T-cell (primary cell): ENCODE data around the gene RPTOR. TPM values are rescaled to one million over a fixed set of nuclear protein-coding genes. Genes with fewer than 3 reads are reported as not detected.

Source experiments
- ATAC-seq, 4 experiments: fragments of 200-7000 bp in 3 of 4; fragments of 150-1000 bp in 1 of 4; cut with Tn5 transposase; replicated peaks in 1 of 4; 1 replicate in 3 of 4; 2 replicates in 1 of 4; pipeline ENCODE4 v1.10.0; 2021; ENCODE audit warnings: moderate library complexity in 3 of 4, mild to moderate bottlenecking in 2 of 4, moderate number of reproducible peaks in 1 of 4
- CTCF ChIA-PET, 2 donors: fragments of 300-600 bp; sonication (Branson Sonifier 250); formaldehyde crosslinking; loops; one replicate each; lab custom pipeline; 2022; ENCODE audit warnings: antibody characterized with exemption in 2 of 2; lab: Charles Lee
- POLR2A ChIA-PET, 2 donors: fragments of 300-600 bp; sonication (Branson Sonifier 250); formaldehyde crosslinking; loops; one replicate each; lab custom pipeline; 2022; ENCODE audit warnings: antibody characterized with exemption in 2 of 2; lab: Charles Lee
- DNase-seq, 35 experiments: peaks; one replicate each; pipeline versions ENCODE4 v3.0.0 to v3.0.0-alpha.2; 2013 to 2023
- H3K27ac ChIP-seq: one replicate; pipeline ENCODE4 v1.5.1; 2013; ENCODE audit warnings: low read length
- H3K27me3 ChIP-seq, 2 experiments: replicated peaks in 1 of 2; 1 replicate in 1 of 2; 2 replicates in 1 of 2; pipeline versions ENCODE4 v1.6.1 to v1.7.0; 2013; ENCODE audit warnings: low read length in 1 of 2, mixed read lengths in 1 of 2; ENCODE audit not compliant: control insufficient read depth in 2 of 2, insufficient read depth in 2 of 2; ENCODE audit errors: extremely low read depth in 1 of 2
- H3K36me3 ChIP-seq, 2 donors: 1 replicate in 1 of 2; 2 replicates in 1 of 2; pipeline versions ENCODE4 v1.6.1 to v1.7.0; 2013; ENCODE audit warnings: low read length in 1 of 2; ENCODE audit not compliant: control insufficient read depth in 2 of 2, insufficient read depth in 1 of 2; ENCODE audit errors: extremely low read depth in 1 of 2
- H3K4me1 ChIP-seq, 2 experiments: 1 replicate in 1 of 2; 2 replicates in 1 of 2; pipeline versions ENCODE4 v1.6.1 to v1.7.0; 2013; ENCODE audit warnings: low read length in 2 of 2, mixed read lengths in 1 of 2; ENCODE audit not compliant: insufficient read depth in 2 of 2, control insufficient read depth in 1 of 2; ENCODE audit errors: extremely low read depth in 1 of 2
- H3K4me3 ChIP-seq, 2 donors: 1 replicate in 1 of 2; 2 replicates in 1 of 2; pipeline versions ENCODE4 v1.5.1 to v1.7.0; 2013; ENCODE audit warnings: mild to moderate bottlenecking in 2 of 2, low read length in 1 of 2, moderate library complexity in 1 of 2; ENCODE audit not compliant: control insufficient read depth in 1 of 2; ENCODE audit errors: extremely low read depth in 1 of 2
- H3K9me3 ChIP-seq: 2 replicates; pipeline ENCODE4 v1.7.0; 2013
- H3K27ac Mint-ChIP-seq, 2 donors: one replicate each; pipeline ENCODE4 v1.8.0; 2020 to 2021; ENCODE audit warnings: mild to moderate bottlenecking in 2 of 2, mixed read lengths in 2 of 2
- H3K27me3 Mint-ChIP-seq, 2 donors: one replicate each; pipeline ENCODE4 v1.8.0; 2021 to 2022; ENCODE audit warnings: mixed read lengths in 2 of 2
- H3K36me3 Mint-ChIP-seq: one replicate; pipeline ENCODE4 v1.8.0; 2021; ENCODE audit warnings: mixed read lengths
- H3K4me1 Mint-ChIP-seq, 3 donors: one replicate each; pipeline ENCODE4 v1.8.0; 2020 to 2022; ENCODE audit warnings: mixed read lengths in 3 of 3, mild to moderate bottlenecking in 1 of 3
- H3K4me3 Mint-ChIP-seq, 3 donors: one replicate each; pipeline ENCODE4 v1.8.0; 2020 to 2022; ENCODE audit warnings: mild to moderate bottlenecking in 3 of 3, mixed read lengths in 3 of 3, moderate library complexity in 3 of 3
- H3K9me3 Mint-ChIP-seq, 3 donors: one replicate each; pipeline ENCODE4 v1.8.0; 2020 to 2022; ENCODE audit warnings: mixed read lengths in 3 of 3
- WGBS: methylation state at CpG from one replicate; pipeline ENCODE4 v1.1.5; 2013; ENCODE audit warnings: missing lambda C conversion rate; ENCODE audit not compliant: insufficient coverage; 5-methylcytosine and 5-hydroxymethylcytosine counted together
- total RNA-seq, 35 experiments: library from RNA in 6 of 35; stranded (reverse) in 6 of 35; fragments of 120-200 nt in 1 of 35; gene quantifications; one replicate each; pipeline versions ENCODE4 v1.2.1 to v1.2.4 and lab custom pipeline; 2013 to 2026

RPTOR gene
- total RNA-seq, 5 donors from 2014 or later (not counting 1 experiment from before 2014, with no cell fraction given) = 59.4 to 76.8 (median 71.4) TPM

DNA sequence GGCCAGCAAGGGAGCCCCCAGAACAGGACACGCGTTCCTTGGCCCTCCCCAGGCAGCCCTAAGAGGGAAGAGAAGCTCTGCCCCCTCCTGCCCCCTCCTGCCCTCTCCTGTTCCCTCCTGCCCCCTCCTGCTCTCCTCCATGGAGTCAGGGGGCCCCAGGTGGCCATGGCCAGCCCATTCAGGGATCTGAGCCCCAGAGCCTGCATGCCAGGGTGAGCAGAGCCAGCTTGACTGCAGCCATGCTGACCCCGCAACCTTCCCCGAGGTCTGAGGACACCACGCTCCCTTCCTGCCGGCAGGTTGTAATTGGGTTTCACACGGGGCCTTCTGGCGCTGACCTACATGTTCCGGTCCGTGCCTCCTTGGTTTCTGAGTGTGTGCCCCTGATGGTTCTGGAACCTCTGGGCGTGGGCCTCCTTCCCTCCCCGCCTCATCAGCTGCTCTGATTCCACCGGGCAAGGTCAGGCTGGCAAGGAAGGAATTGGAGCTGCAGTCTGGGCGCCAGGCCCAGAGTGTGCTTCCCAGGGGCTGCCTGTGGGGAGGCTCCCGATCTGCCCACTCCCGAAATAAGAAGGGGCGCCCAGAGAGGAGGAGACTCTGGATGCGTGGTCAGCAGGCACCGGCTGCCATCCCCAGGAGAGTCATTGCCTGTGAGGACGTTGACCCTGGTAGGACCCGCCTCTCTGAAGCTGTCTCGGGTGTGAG, 44.5 kb upstream of the RPTOR start:
- ATAC-seq (no peak), DNase-seq (no peak)
- peaks cover 23 to 27% of the 10 kb centered on the region in 2 donors for H3K27me3 Mint-ChIP-seq
- H3K36me3 Mint-ChIP-seq = no peaks in the 10 kb centered on the region
- H3K9me3 ChIP-seq = no peaks in the 10 kb centered on the region
- no peaks in the 10 kb centered on the region for H3K9me3 Mint-ChIP-seq
- H3K36me3 ChIP-seq = no peaks in the 10 kb centered on the region
- no peak overlapping the region for H3K27ac Mint-ChIP-seq
- H3K4me1 Mint-ChIP-seq = peaks cover 6 to 17% (median 8%) of the 10 kb centered on the region in 3 donors
- peaks cover 3 to 64% of the 10 kb centered on the region in 2 experiments for H3K27me3 ChIP-seq
- peaks cover 0 to 8% of the 10 kb centered on the region in 2 experiments for H3K4me1 ChIP-seq
- POLR2A ChIA-PET = no interaction called here
- H3K4me3 Mint-ChIP-seq = no peak overlapping the region
- WGBS = 72% methylated on average over 20 of the region's 22 CpGs
- CTCF ChIA-PET = no interaction called here
- H3K4me3 ChIP-seq = no peak overlapping the region
- H3K27ac ChIP-seq = no peak overlapping the region

DNA sequence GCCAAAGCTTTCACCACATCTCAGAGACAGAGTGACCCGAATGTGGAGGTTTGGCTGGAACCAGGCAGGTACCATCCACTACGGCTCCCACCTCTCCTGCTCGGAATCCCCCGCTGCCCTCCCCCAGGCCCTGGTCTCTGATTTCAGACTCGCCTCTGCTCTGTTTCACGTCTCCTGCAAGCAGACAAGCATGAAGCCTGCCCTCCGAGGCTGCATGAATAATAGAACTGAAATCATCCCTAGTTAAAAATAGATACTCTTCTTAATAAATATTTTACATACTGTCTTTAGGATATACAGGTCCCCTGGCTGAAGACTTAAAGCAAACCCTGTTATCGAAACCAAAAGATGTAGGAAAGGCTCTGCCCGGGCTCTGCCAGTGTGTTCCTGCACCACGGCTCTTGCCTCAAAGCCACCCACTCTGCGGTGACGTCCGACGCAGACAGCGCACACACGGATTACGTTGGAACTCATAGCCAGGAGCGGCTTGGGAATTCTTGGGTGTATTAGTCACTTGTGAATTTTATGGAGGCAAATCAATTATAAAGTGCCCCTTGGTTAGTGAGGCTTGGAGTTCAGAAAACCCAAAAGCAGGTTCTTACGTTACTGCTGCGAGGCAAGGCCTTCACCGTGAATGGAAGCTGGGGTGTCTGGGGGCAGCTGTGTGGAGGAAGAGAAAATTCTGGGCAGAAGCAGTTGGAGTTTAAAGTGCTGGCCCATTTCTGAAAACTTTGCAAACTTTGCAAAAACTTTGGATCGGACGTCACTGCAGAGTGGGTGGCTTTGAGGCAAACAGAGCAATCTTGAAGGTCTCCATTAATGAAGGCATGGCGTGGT, 42.7 kb upstream of the RPTOR start:
- H3K27me3 ChIP-seq = peaks cover 0 to 69% of the 10 kb centered on the region in 2 experiments
- Mint-ChIP-seq H3K4me1 (peaks cover 6 to 10% (median 7%) of the 10 kb centered on the region in 3 donors), H3K9me3 (no peaks in the 10 kb centered on the region), H3K4me3 (no peak overlapping the region), H3K27me3 (peaks cover 21 to 24% of the 10 kb centered on the region in 2 donors), H3K27ac (no peak overlapping the region), H3K36me3 (no peaks in the 10 kb centered on the region)
- H3K36me3 ChIP-seq = no peaks in the 10 kb centered on the region
- H3K4me1 ChIP-seq = peaks cover 0 to 7% of the 10 kb centered on the region in 2 experiments
- no peak overlapping the region for H3K4me3 ChIP-seq
- 81% methylated on average over 22 of the region's 24 CpGs for WGBS
- DNase-seq (no peak), ATAC-seq (no peak)
- CTCF ChIA-PET = no interaction called here
- POLR2A ChIA-PET = no interaction called here
- H3K27ac ChIP-seq = no peak overlapping the region
- H3K9me3 ChIP-seq = no peaks in the 10 kb centered on the region

DNA sequence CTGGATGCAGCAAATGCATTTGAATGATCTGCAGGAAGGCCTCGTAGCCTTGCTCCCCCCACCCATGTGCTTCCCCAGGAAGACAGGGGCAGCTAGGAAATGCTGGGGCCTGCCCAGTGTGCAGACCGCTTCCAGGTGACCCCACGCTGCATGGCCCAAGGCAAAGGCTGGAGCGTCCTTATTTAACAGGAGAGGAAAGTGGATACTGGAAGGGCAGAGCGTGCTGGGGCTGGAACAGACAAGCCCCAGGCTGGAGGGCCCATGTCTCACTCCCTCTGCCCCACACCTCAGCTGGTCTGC, 42.1 kb upstream of the RPTOR start:
- peaks cover 0 to 71% of the 10 kb centered on the region in 2 experiments for H3K27me3 ChIP-seq
- WGBS = 80% methylated on average over 1 of the region's 5 CpGs
- Mint-ChIP-seq H3K27me3 (peaks cover 19 to 25% of the 10 kb centered on the region in 2 donors), H3K9me3 (no peaks in the 10 kb centered on the region), H3K4me1 (peaks cover 2 to 4% (median 3%) of the 10 kb centered on the region in 3 donors), H3K36me3 (no peaks in the 10 kb centered on the region), H3K27ac (no peak overlapping the region), H3K4me3 (no peak overlapping the region)
- POLR2A ChIA-PET = no interaction called here
- no peaks in the 10 kb centered on the region for H3K9me3 ChIP-seq
- no peak overlapping the region for H3K27ac ChIP-seq
- no peak for DNase-seq
- ATAC-seq = no peak
- H3K4me3 ChIP-seq = no peak overlapping the region
- peaks cover 0 to under 1% of the 10 kb centered on the region in 2 experiments for H3K4me1 ChIP-seq
- H3K36me3 ChIP-seq = no peaks in the 10 kb centered on the region
- CTCF ChIA-PET = no interaction called here

DNA sequence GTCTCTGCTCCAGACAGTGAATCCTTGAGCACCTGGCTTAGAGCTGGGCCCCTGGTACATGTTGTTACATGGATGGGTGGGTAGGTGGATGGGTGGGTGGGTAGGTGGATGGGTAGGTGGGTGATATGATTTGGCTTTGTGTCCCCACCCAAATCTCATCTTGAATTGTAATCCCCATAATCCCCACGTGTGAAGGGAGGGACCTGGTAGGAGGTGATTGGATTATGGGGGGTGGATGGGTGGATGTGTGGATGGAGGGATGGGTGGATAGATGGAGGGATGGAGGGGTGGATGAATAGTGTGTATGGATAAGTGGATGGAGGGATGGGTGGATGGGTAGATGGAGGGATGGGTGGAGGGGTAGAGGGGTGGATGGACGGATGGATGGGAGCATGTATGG, 41.6 kb upstream of the RPTOR start:
- ChIA-PET CTCF (no interaction called here), POLR2A (no interaction called here)
- Mint-ChIP-seq H3K27me3 (peaks cover 19 to 23% of the 10 kb centered on the region in 2 donors), H3K4me1 (no peaks in the 10 kb centered on the region), H3K9me3 (no peaks in the 10 kb centered on the region), H3K27ac (no peak overlapping the region), H3K4me3 (no peak overlapping the region), H3K36me3 (no peaks in the 10 kb centered on the region)
- Histone ChIP-seq H3K9me3 (no peaks in the 10 kb centered on the region), H3K27ac (no peak overlapping the region), H3K36me3 (no peaks in the 10 kb centered on the region), H3K4me3 (no peak overlapping the region), H3K4me1 (no peaks in the 10 kb centered on the region), H3K27me3 (peaks cover 0 to 69% of the 10 kb centered on the region in 2 experiments)
- WGBS = 75% methylated on average over 2 of the region's 2 CpGs
- ATAC-seq (no peak), DNase-seq (no peak)

DNA sequence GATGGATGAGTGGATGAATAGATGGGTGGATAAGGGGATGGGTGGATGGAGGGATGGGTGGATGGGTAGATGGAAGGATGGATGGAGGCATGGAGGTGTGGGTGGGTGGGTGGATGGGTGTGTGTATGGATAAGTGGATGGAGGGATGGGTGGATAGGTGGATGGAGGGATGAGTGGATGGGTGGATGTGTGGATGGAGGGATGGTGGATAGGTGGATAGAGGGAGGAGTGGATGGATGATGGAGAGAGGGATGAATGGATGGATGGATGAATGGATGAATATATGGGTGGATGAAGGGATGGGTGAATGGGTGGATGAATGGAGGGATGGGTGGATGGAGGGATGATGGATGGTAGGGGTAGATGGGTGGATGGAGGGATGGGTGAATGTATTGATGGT, 40.7 kb upstream of the RPTOR start:
- ChIA-PET CTCF (no interaction called here), POLR2A (no interaction called here)
- Histone ChIP-seq H3K36me3 (no peaks in the 10 kb centered on the region), H3K9me3 (no peaks in the 10 kb centered on the region), H3K27me3 (peaks cover 0 to 64% of the 10 kb centered on the region in 2 experiments), H3K27ac (no peak overlapping the region), H3K4me3 (no peak overlapping the region), H3K4me1 (no peaks in the 10 kb centered on the region)
- ATAC-seq (no peak), DNase-seq (no peak)
- H3K4me1 Mint-ChIP-seq = no peaks in the 10 kb centered on the region
- peaks cover 19 to 23% of the 10 kb centered on the region in 2 donors for H3K27me3 Mint-ChIP-seq
- H3K4me3 Mint-ChIP-seq = no peak overlapping the region
- no peaks in the 10 kb centered on the region for H3K36me3 Mint-ChIP-seq
- no peak overlapping the region for H3K27ac Mint-ChIP-seq
- H3K9me3 Mint-ChIP-seq = no peaks in the 10 kb centered on the region

DNA sequence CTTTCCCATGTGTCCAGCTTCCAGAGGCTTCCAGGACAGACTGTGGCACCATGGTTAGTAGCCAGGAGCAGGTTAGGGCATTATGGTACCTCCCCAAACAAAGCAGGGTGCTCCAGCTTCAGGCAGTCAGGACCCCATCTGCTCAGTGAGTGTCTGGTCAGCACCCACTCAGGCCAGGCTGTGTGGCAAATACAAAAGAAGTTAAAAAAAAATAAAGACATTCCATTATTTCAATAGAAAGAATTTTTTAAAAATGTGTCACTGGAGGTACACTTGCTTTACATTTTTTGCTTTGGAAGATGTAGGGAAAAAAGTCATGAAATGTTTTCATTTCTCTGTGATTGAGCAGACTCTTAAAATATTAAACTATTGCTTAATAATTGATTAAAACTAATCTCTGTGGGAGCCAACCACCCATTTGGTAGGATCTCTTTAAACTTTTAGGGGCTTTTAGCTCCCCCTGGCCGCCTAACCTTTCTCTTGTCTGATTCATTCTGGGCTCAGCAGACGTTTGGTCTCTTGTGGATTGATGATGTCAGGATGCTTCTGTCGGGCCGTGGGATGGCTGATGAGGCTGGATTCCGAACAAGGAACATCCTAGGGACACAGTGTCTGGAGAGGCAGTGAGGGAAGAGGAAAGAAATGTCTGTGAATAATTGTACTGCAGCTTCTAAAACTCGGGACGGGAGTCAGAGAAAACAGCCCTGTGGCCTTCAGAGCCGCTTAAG, 39.8 kb upstream of the RPTOR start:
- no peaks in the 10 kb centered on the region for H3K4me1 Mint-ChIP-seq
- no peaks in the 10 kb centered on the region for H3K36me3 ChIP-seq
- H3K27me3 Mint-ChIP-seq = peaks cover 14 to 20% of the 10 kb centered on the region in 2 donors
- no peak for ATAC-seq
- CTCF ChIA-PET = no interaction called here
- WGBS = 60% methylated on average over 5 of the region's 8 CpGs
- H3K9me3 Mint-ChIP-seq = no peaks in the 10 kb centered on the region
- DNase-seq = no peak
- H3K9me3 ChIP-seq = no peaks in the 10 kb centered on the region
- peaks cover 0 to 60% of the 10 kb centered on the region in 2 experiments for H3K27me3 ChIP-seq
- no peak overlapping the region for H3K4me3 ChIP-seq
- POLR2A ChIA-PET = no interaction called here
- H3K4me1 ChIP-seq = no peaks in the 10 kb centered on the region
- no peak overlapping the region for H3K4me3 Mint-ChIP-seq
- H3K27ac ChIP-seq = no peak overlapping the region
- no peaks in the 10 kb centered on the region for H3K36me3 Mint-ChIP-seq
- H3K27ac Mint-ChIP-seq = no peak overlapping the region
